ENCODE measurements around the gene PSAP.

- TF ChIP-seq CTCF (IDR thresholded peaks at IDR 0.05) (no peak), POLR2A (IDR thresholded peaks at IDR 0.05) (no peak)
Observed at GRCh38 chr10:71815515-71816130, 35.4 kb downstream of the PSAP start.

Data from esophagus squamous epithelium (tissue), 4 donors.